T47D (cell line): ENCODE measurements around the gene PAK6.

Source experiments
- DNase-seq, 2 experiments: peaks; one replicate each; pipeline versions ENCODE4 v3.0.0 to v3.0.0-alpha.2; 2011 to 2012; ENCODE audit warnings: low read depth in 1 of 2, low spot score in 1 of 2
- JUND ChIP-seq: IDR thresholded peaks from 2 replicates; pipeline ENCODE4 v1.6.1; 2012; ENCODE audit warnings: low read depth
- in situ Hi-C: cut with HindIII; loops from 2 replicates; pipeline ENCODE4 v1.10.0; 2016; ENCODE audit warnings: low sequenced_read_pairs, low pct_unique_long_range_greater_than_20kb

PAK6 gene

GRCh38 chr15:40310001-40310959 lies 71.4 kb downstream of the PAK6 start:
- DNase-seq = peak in 1 of 2 experiments; percentile 60
- in situ Hi-C loops = no loop called here
- TF ChIP-seq JUND = no peak

- in situ Hi-C loops = no loop called here
- no peak for TF ChIP-seq JUND
- DNase-seq = no peak
Measured at GRCh38 chr15:40310993-40311392, 72.1 kb downstream of the PAK6 start.

- DNase-seq = no peak
- in situ Hi-C loops = no loop called here
- TF ChIP-seq JUND = no peak
Measured at GRCh38 chr15:40312370-40313158, 73.7 kb downstream of the PAK6 start.

GRCh38 chr15:40313531-40314398 lies 74.9 kb downstream of the PAK6 start:
- DNase-seq = no peak
- no peak for TF ChIP-seq JUND
- in situ Hi-C loops = no loop called here

- TF ChIP-seq JUND = no peak
- in situ Hi-C loops = no loop called here
- no peak for DNase-seq
Measured at GRCh38 chr15:40314723-40315276, 75.9 kb downstream of the PAK6 start.

GRCh38 chr15:40316931-40317330 lies 78.1 kb downstream of the PAK6 start:
- in situ Hi-C loops = no loop called here
- no peak for TF ChIP-seq JUND
- no peak for DNase-seq

- in situ Hi-C loops = no loop called here
- no peak for TF ChIP-seq JUND
Measured at GRCh38 chr15:40317580-40317979, 78.7 kb downstream of the PAK6 start.

GRCh38 chr15:40320409-40320808 lies 81.5 kb downstream of the PAK6 start:
- DNase-seq = no peak
- in situ Hi-C loops = no loop called here

More at GRCh38 chr15:40317580-40317979, 78.7 kb downstream of the PAK6 start:
- DNase-seq = no peak

GRCh38 chr15:40320931-40321371 lies 82.1 kb downstream of the PAK6 start:
- no peak for TF ChIP-seq JUND
- peak; percentile 67 to 75 for DNase-seq
- in situ Hi-C loops = no loop called here

More at GRCh38 chr15:40320409-40320808, 81.5 kb downstream of the PAK6 start:
- TF ChIP-seq JUND = no peak

- in situ Hi-C loops = no loop called here
- DNase-seq = no peak
- TF ChIP-seq JUND = no peak
Measured at GRCh38 chr15:40322531-40323238, 83.8 kb downstream of the PAK6 start.

- no peak for TF ChIP-seq JUND
- in situ Hi-C loops = no loop called here
- DNase-seq = peak; percentile 92 to 93
Measured at GRCh38 chr15:40323239-40323952, 84.5 kb downstream of the PAK6 start, which contains the start of gene INAFM2. INAFM2 (plus strand) TSS chr15:40323692; CDS start chr15:40324056, 364 bp downstream.
